Heart left ventricle (tissue), 16 donors: ENCODE results near the gene MRPS9. TPM values are rescaled to one million over a fixed set of nuclear protein-coding genes. Genes with fewer than 3 reads are reported as not detected.
A peak's percentile ranks its signal among the peaks of the same experiment; 100 is the strongest.

Experiments used
- ATAC-seq, 4 donors: fragments of 200-7000 bp; cut with Tn5 transposase; one replicate each; pipeline ENCODE4 v1.9.1; 2020 to 2022; ENCODE audit warnings: moderate library complexity in 4 of 4, mild to moderate bottlenecking in 3 of 4, moderate number of reproducible peaks in 1 of 4
- DNase-seq, 5 donors: peaks; one replicate each; pipeline ENCODE4 v3.0.0-alpha.2; 2020
- H3K27ac ChIP-seq, 12 donors: fragments of 200-600 bp; sonication (generic) in 4 of 12; one replicate each; pipeline versions ENCODE4 v1.5.0 to v1.8.0; 2016 to 2022; ENCODE audit warnings: mild to moderate bottlenecking in 2 of 12
- H3K27me3 ChIP-seq, 9 donors: fragments of 200-600 bp; sonication (generic) in 2 of 9; one replicate each; pipeline versions ENCODE4 v1.5.1 to v1.8.0; 2016 to 2022; ENCODE audit warnings: mild to moderate bottlenecking in 3 of 9
- H3K36me3 ChIP-seq, 9 donors: fragments of 200-600 bp; sonication (generic) in 2 of 9; one replicate each; pipeline versions ENCODE4 v1.5.0 to v1.8.0; 2018 to 2022; ENCODE audit warnings: mild to moderate bottlenecking in 2 of 9
- H3K4me1 ChIP-seq, 12 donors: fragments of 200-600 bp; sonication (generic) in 4 of 12; one replicate each; pipeline versions ENCODE4 v1.5.0 to v1.8.0; 2016 to 2022; ENCODE audit warnings: mild to moderate bottlenecking in 3 of 12
- H3K4me3 ChIP-seq, 12 donors: fragments of 200-600 bp; sonication (generic) in 4 of 12; one replicate each; pipeline versions ENCODE4 v1.5.0 to v1.8.0; 2017 to 2022; ENCODE audit warnings: mild to moderate bottlenecking in 9 of 12, moderate library complexity in 4 of 12
- H3K9me3 ChIP-seq, 12 donors: fragments of 200-600 bp; sonication (generic) in 4 of 12; one replicate each; pipeline versions ENCODE4 v1.5.0 to v1.8.0; 2016 to 2022; ENCODE audit warnings: mild to moderate bottlenecking in 1 of 12
- POLR2A ChIP-seq, 2 donors: fragments of 450-650 bp; IDR thresholded peaks; one replicate each; pipeline ENCODE4 v1.6.1; 2017; ENCODE audit warnings: antibody characterized with exemption in 2 of 2, mild to moderate bottlenecking in 2 of 2, moderate library complexity in 2 of 2
- WGBS, 4 donors: extraction: QIAGEN DNeasy Blood & Tissue Kit in 2 of 4; methylation state at CpG; one replicate each; pipeline versions ENCODE4 v1.1.5 to v1.1.7; 2013 to 2018; 5-methylcytosine and 5-hydroxymethylcytosine counted together
- intact Hi-C, 10 donors: fragments of 100-400 bp; cut with DNase I; formaldehyde crosslinking; loops; one replicate each; pipeline versions ENCODE4 v1.11.1 to v1.14.2; 2022
- polyA plus RNA-seq, 2 donors: library from polyadenylated mRNA; stranded (reverse); fragments of 200-250 nt; gene quantifications; one replicate each; pipeline ENCODE4 v1.2.3, GENCODE V29; 2013
- total RNA-seq, 9 donors: library from RNA; depleted of rRNA in 2 of 9; stranded (reverse); fragments of >200 nt in 2 of 9; fragmentation: NEBNext Ultra II Directional in 3 of 9; extraction: Animal tissue kit (Norgen Biotek cat#: 25700) in 3 of 9; gene quantifications; one replicate each; pipeline versions ENCODE4 v1.1.0 to v1.2.4, GENCODE V29; 2016 to 2023
- TF ChIP-seq, protein P1 (sequence below), 12 donors: fragments of 200-600 bp; sonication (generic) in 4 of 12; IDR thresholded peaks; one replicate each; pipeline versions ENCODE4 v1.5.0 to v1.8.0; 2018 to 2022; ENCODE audit warnings: antibody characterized with exemption in 12 of 12, mild to moderate bottlenecking in 5 of 12
- donor health status: ischemic (EF 13 %, LVEDD 7.1; RV severe dilation, severe dysfunction).
- donor health status: healthy with polysubstance abuse.
- donor health status: DM: no; HTN: yes; CAD: no.
- donor health status: DM: no; HTN: no; CAD: no.
- donor health status: ischemic (EF 25% LVEDD 6.9; RV normal size, moderate dysfunction).
- donor health status: ischemic (EF 25% LVEDD 5.7; RV mildly dilated, moderate dysfunction).
- donor health status: healthy.
- donor health status: DM: yes; HTN: yes; CAD: no.
- donor health status: ischemic (EF 35%, LVEDD 5.7; RV mildly dilated, moderate dysfunction).
- donor health status: nonischemic (EF 11% LVEDD 7.7; RV severe dilation, severe dysfunction).
- donor health status: DM: yes; HTN: yes; CAD: no.
- donor health status: PGD.
- donor health status: ischemic (EF 29% LVEDD 5.4; RV normal size, mild dysfunction).
- donor health status: nonischemic (EF 23%, LVEDD 6.1; RV moderate dilation, normal function).

Gene MRPS9
- total and polyA plus RNA-seq, 11 donors = 37.6 to 92.8 (median 63.9) TPM

DNA sequence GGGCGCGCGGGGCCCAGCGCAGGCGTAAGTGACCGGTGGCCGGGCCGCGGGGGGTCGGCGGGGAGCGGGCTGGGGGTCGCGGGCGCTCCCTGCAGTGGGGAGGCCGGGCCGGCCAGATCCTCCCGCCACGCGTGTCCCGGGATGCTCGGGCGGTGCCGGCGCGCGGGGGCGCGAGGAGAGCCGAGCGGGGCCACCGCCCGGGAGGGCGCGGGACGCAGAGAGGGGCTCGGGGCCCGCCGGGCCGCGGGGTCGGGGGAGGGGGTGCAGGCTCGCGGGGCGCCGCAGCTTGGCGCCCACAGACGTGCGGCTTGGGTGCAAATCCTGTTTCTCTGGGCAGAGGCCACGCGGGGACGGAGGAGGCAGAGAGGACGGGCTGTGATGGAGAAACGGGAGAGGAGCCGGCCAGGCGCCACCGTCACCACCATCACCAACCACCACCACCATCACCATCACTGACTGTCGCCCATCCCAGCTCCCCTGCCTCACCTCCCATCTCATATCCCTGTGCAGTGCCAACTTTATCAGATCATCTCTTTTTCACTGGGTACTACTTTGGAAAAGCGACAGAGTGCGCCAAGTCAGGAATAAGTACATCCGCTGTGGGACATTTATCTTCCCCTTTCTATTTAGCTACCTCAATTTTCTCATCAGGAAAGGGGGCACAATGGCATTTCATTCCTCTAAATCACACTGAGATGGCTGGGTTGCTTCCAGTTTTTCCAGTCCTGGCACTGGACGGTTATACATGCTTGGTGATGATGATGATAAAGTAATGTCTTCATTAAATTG, 106.5 kb downstream of the MRPS9 start:
- no peak overlapping the region for H3K27ac ChIP-seq
- no peaks in the 10 kb centered on the region for H3K9me3 ChIP-seq
- H3K36me3 ChIP-seq = no peaks in the 10 kb centered on the region
- no peak for TF ChIP-seq POLR2A (IDR thresholded peaks at IDR 0.05)
- TF ChIP-seq, protein P1, sequence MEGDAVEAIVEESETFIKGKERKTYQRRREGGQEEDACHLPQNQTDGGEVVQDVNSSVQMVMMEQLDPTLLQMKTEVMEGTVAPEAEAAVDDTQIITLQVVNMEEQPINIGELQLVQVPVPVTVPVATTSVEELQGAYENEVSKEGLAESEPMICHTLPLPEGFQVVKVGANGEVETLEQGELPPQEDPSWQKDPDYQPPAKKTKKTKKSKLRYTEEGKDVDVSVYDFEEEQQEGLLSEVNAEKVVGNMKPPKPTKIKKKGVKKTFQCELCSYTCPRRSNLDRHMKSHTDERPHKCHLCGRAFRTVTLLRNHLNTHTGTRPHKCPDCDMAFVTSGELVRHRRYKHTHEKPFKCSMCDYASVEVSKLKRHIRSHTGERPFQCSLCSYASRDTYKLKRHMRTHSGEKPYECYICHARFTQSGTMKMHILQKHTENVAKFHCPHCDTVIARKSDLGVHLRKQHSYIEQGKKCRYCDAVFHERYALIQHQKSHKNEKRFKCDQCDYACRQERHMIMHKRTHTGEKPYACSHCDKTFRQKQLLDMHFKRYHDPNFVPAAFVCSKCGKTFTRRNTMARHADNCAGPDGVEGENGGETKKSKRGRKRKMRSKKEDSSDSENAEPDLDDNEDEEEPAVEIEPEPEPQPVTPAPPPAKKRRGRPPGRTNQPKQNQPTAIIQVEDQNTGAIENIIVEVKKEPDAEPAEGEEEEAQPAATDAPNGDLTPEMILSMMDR (IDR thresholded peaks at IDR 0.05) = no peak
- peaks cover 5 to 61% (median 37%) of the 10 kb centered on the region in 9 donors for H3K27me3 ChIP-seq
- 6 to 20% (median 8%) methylated on average over 30 to 62 of the region's 62 CpGs for WGBS, 4 donors
- H3K4me1 ChIP-seq = peaks cover 0 to 11% (median 0%) of the 10 kb centered on the region in 12 donors
- H3K4me3 ChIP-seq = peak overlapping the region in 6 of 12 donors; percentile 35 to 51 (median 43)
- DNase-seq = no peak
- intact Hi-C loops = no loop called here
- ATAC-seq = no peak

DNA sequence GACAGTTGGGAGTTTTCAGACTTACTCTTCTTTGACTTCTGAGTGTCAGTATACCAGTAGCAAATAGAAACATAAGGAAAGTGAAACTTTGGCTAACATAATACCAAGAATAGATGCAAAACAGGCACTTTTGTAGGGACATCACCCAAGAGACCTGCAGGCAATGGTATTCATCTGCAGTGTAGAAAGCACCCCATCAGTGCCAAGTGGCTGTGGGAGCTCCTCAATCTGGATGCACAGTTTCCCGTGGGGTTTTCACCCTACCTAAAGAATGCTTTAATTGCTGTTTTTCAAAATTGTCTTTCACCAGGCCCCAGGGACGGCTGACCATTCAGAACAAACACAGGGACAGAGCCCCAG, 107.1 kb downstream of the MRPS9 start:
- peaks cover 5 to 63% (median 37%) of the 10 kb centered on the region in 9 donors for H3K27me3 ChIP-seq

DNA sequence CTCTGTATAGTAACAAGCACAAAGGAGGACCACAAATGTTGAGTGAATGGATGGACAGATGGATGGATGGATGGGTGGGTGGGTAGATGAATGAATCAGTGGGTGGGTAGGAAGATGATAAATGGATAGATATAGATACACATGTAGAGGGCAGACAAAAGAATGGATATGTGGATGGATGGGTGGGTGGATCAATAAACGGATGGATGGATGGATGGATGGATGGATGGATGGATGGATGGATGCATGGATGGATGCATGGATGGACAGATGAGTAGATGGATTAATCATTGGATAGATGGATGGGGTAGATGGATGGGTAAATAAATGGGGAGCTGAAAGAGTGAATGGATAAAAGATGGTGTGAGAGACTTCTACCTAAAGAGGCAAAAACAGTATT, 111.4 kb downstream of the MRPS9 start:
- intact Hi-C loops = no loop called here
- no peak for TF ChIP-seq POLR2A (IDR thresholded peaks at IDR 0.05)
- TF ChIP-seq, protein P1 (IDR thresholded peaks at IDR 0.05) = no peak
- H3K4me3 ChIP-seq = no peak overlapping the region
- no peaks in the 10 kb centered on the region for H3K9me3 ChIP-seq
- no peak for ATAC-seq
- H3K4me1 ChIP-seq = peaks cover 0 to 5% (median 0%) of the 10 kb centered on the region in 12 donors
- DNase-seq = no peak
- H3K36me3 ChIP-seq = no peaks in the 10 kb centered on the region
- peaks cover 5 to 69% (median 30%) of the 10 kb centered on the region in 9 donors for H3K27me3 ChIP-seq
- WGBS, 4 donors = 61 to 72% (median 66%) methylated on average over 1 of the region's 1 CpG
- no peak overlapping the region for H3K27ac ChIP-seq

More for the DNA sequence above, 107.1 kb downstream of the MRPS9 start:
- no peak for ATAC-seq
- Histone ChIP-seq H3K4me3 (no peak overlapping the region), H3K9me3 (no peaks in the 10 kb centered on the region), H3K27ac (no peak overlapping the region), H3K36me3 (no peaks in the 10 kb centered on the region), H3K4me1 (peaks cover 0 to 11% (median 0%) of the 10 kb centered on the region in 12 donors)
- WGBS, 4 donors = 49 to 63% (median 54%) methylated on average over 2 of the region's 2 CpGs
- no peak for TF ChIP-seq POLR2A (IDR thresholded peaks at IDR 0.05)
- intact Hi-C loops = no loop called here
- DNase-seq = no peak

Other genes starting within 250 kb of the MRPS9 start
- gene POU3F3, start 184.0 kb upstream of the MRPS9 start, total RNA-seq = under 1 TPM in 1 of 9 donors, not detected in 8; 0.27 TPM
- under 1 TPM in 1 of 2 donors, not detected in 1; 0.08 TPM for gene POU3F3, start 184.0 kb upstream of the MRPS9 start, polyA plus RNA-seq
- gene GPR45, start 203.7 kb downstream of the MRPS9 start, total RNA-seq = not detected
- not detected for gene GPR45, start 203.7 kb downstream of the MRPS9 start, polyA plus RNA-seq